Breast epithelium (tissue), 4 donors: Measurements from ENCODE around the gene PLIN1. TPM values are rescaled to one million over a fixed set of nuclear protein-coding genes. Genes with fewer than 3 reads are reported as not detected.

Source experiments
- DNase-seq, 2 donors: peaks; one replicate each; pipeline ENCODE4 v3.0.0-alpha.2; 2019; ENCODE audit warnings: low spot score in 2 of 2
- H3K27ac ChIP-seq, 2 donors: fragments of 200-600 bp; sonication (generic) in 1 of 2; one replicate each; pipeline ENCODE4 v1.5.1; 2016 to 2019; ENCODE audit warnings: mild to moderate bottlenecking in 1 of 2
- H3K27me3 ChIP-seq, 2 donors: fragments of 200-600 bp; sonication (generic) in 1 of 2; one replicate each; pipeline versions ENCODE4 v1.5.1 to v1.6.0; 2017 to 2019; ENCODE audit warnings: control low read depth in 1 of 2, mild to moderate bottlenecking in 1 of 2
- H3K36me3 ChIP-seq: fragments of 200-600 bp; one replicate; pipeline ENCODE4 v1.5.1; 2019
- H3K4me1 ChIP-seq, 2 donors: fragments of 200-600 bp; sonication (generic); one replicate each; pipeline ENCODE4 v1.5.1; 2016 to 2019; ENCODE audit warnings: control low read depth in 1 of 2
- H3K4me3 ChIP-seq, 3 donors: fragments of 200-600 bp; sonication (generic); 1 replicate in 2 of 3; 2 replicates in 1 of 3; pipeline ENCODE4 v1.5.1; 2016 to 2019; ENCODE audit warnings: mild to moderate bottlenecking in 3 of 3, moderate library complexity in 2 of 3
- H3K9me3 ChIP-seq, 2 donors: fragments of 200-600 bp; sonication (generic) in 1 of 2; one replicate each; pipeline ENCODE4 v1.5.1; 2016 to 2019; ENCODE audit warnings: control low read depth in 1 of 2
- CTCF ChIP-seq, 3 donors: fragments of 450-650 bp; IDR thresholded peaks; one replicate each; pipeline ENCODE4 v1.5.1; 2016 to 2017; ENCODE audit warnings: antibody characterized with exemption in 3 of 3, mild to moderate bottlenecking in 3 of 3, moderate library complexity in 3 of 3
- POLR2A ChIP-seq: fragments of 450-650 bp; IDR thresholded peaks from one replicate; pipeline ENCODE4 v1.6.1; 2016; ENCODE audit warnings: antibody characterized with exemption, mild to moderate bottlenecking, moderate library complexity
- POLR2AphosphoS5 ChIP-seq, 3 donors: sonication (generic); formaldehyde crosslinking; IDR thresholded peaks; one replicate each; pipeline ENCODE4 v1.6.1; 2017; ENCODE audit warnings: antibody characterized with exemption in 3 of 3
- intact Hi-C: fragments of 100-400 bp; cut with DNase I; formaldehyde crosslinking; loops from one replicate; pipeline ENCODE4 v1.15.1; 2023; ENCODE audit warnings: low total_unique reads
- total RNA-seq, 3 donors: library from RNA; depleted of rRNA; stranded (reverse); fragments of >200 nt; gene quantifications; one replicate each; pipeline ENCODE4 v1.1.0, GENCODE V29; 2016

Gene PLIN1
- total RNA-seq, 3 donors from 2014 or later, result 114 to 2,292 (median 132) TPM

GRCh38 chr15:89649013-89649625 is 30.0 kb downstream of the PLIN1 start:
- no peak for DNase-seq
- no peaks in the 10 kb centered on the region for H3K36me3 ChIP-seq
- H3K4me3 ChIP-seq, result no peak overlapping the region
- intact Hi-C loops, result loop anchor here (10.0 kb wide), 1 partner anchor 106 kb away; the partner anchor contains the start of gene MESP1
- TF ChIP-seq CTCF (IDR thresholded peaks at IDR 0.05) (no peak), POLR2A (no peak), POLR2AphosphoS5 (IDR thresholded peaks at IDR 0.05) (no peak)
- no peaks in the 10 kb centered on the region for H3K9me3 ChIP-seq
- H3K4me1 ChIP-seq, result no peaks in the 10 kb centered on the region
- H3K27ac ChIP-seq, result no peak overlapping the region
- H3K27me3 ChIP-seq, result no peaks in the 10 kb centered on the region

GRCh38 chr15:89648106-89649012 is 30.8 kb downstream of the PLIN1 start:
- Histone ChIP-seq H3K27me3 (no peaks in the 10 kb centered on the region), H3K4me3 (no peak overlapping the region), H3K4me1 (no peaks in the 10 kb centered on the region), H3K36me3 (no peaks in the 10 kb centered on the region), H3K27ac (no peak overlapping the region), H3K9me3 (no peaks in the 10 kb centered on the region)
- no peak for TF ChIP-seq POLR2A
- no peak for TF ChIP-seq POLR2AphosphoS5 (IDR thresholded peaks at IDR 0.05)
- TF ChIP-seq CTCF (IDR thresholded peaks at IDR 0.05), result no peak
- DNase-seq, result no peak
- intact Hi-C loops, result loop anchor here (10.0 kb wide), 1 partner anchor 106 kb away; the partner anchor contains the start of gene MESP1

GRCh38 chr15:89647191-89647851 is 31.8 kb downstream of the PLIN1 start:
- Histone ChIP-seq H3K4me1 (no peaks in the 10 kb centered on the region), H3K4me3 (no peak overlapping the region), H3K9me3 (no peaks in the 10 kb centered on the region), H3K27me3 (no peaks in the 10 kb centered on the region), H3K36me3 (no peaks in the 10 kb centered on the region), H3K27ac (no peak overlapping the region)
- intact Hi-C loops, result loop anchor here (10.0 kb wide), 1 partner anchor 107 kb away; the partner anchor contains the start of gene MESP1
- TF ChIP-seq POLR2A (no peak), CTCF (IDR thresholded peaks at IDR 0.05) (peak in 2 of 3 donors; percentile 69 to 79), POLR2AphosphoS5 (IDR thresholded peaks at IDR 0.05) (no peak)
- peak; percentile 56 to 78 for DNase-seq

GRCh38 chr15:89646416-89647141 is 32.6 kb downstream of the PLIN1 start:
- Histone ChIP-seq H3K4me1 (no peaks in the 10 kb centered on the region), H3K27me3 (no peaks in the 10 kb centered on the region), H3K9me3 (no peaks in the 10 kb centered on the region), H3K36me3 (no peaks in the 10 kb centered on the region), H3K27ac (no peak overlapping the region), H3K4me3 (no peak overlapping the region)
- DNase-seq, result no peak
- TF ChIP-seq POLR2A (no peak), CTCF (IDR thresholded peaks at IDR 0.05) (no peak), POLR2AphosphoS5 (IDR thresholded peaks at IDR 0.05) (no peak)
- intact Hi-C loops, result loop anchor here (10.0 kb wide), 1 partner anchor 108 kb away; the partner anchor contains the start of gene MESP1
